SIG-M5 treated with dmso at 0.1 percent for 504 hours (cell line): ENCODE results near the gene AIRE.
"Not testable (repeated sequence)": the region's sequence is repeated elsewhere in the genome, so short reads cannot be mapped to it uniquely, and the experiment has no call there.

ENCODE experiments used
- DNase-seq: peaks from one replicate; lab custom pipeline; 2025; ENCODE audit not compliant: unreplicated experiment; lab: John Stamatoyannopoulos, UW

Gene AIRE

DNA sequence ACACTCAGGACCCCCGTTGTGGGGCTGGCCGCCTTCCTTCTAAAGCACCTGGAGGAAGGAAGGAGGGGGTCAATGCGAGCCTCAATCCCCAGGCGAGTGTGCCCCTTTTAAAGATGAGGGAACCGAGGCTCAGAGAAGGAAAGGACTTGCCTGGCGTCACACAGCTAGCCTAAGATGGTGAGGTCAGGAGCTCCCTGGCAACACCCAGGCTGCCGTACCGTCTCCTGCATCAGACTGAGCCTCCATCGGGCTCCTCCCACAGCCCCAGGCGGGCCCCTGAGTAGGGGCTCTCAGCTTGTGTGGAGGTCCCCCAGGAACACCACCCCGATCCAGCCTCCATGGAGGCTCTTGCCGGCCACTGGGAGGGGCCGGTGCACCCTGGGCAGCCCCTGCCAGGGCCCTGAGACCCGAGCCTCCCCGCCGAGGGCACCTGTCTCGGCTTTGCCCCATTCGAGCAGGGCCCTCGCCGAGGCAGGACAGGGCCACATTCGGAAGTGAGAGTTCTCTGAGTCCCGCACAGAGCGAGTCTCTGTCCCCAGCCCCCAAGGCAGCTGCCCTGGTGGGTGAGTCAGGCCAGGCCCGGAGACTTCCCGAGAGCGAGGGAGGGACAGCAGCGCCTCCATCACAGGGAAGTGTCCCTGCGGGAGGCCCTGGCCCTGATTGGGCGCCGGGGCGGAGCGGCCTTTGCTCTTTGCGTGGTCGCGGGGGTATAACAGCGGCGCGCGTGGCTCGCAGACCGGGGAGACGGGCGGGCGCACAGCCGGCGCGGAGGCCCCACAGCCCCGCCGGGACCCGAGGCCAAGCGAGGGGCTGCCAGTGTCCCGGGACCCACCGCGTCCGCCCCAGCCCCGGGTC is at the start of gene AIRE:
TSS of gene AIRE (plus strand) at position 739 of the 855 bp plus-strand sequence. CDS start 131 bp downstream, outside the sequence.
- DNase-seq: no peak

DNA sequence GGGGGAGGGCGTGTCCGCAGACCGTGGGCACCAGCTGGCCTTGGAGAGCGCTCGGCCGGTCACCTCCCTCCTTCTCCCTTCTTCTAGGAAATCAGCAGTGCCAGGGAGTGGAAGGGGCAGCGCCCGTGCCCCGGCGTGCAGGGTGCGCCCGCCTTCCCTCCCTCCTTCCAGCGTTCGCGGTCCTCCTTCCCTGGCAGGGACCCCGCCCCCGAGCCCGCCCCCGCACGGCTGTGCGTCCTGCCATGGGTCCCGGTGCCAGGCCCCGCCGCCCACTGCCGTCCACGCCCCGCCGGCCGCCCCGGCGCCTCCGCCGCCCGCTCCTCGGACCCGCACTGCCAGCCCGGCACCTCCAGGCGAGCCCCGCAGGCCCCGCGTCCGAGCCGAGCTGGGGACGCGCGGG is 45.3 kb upstream of the AIRE start:
- not testable (repeated sequence) for DNase-seq

DNA sequence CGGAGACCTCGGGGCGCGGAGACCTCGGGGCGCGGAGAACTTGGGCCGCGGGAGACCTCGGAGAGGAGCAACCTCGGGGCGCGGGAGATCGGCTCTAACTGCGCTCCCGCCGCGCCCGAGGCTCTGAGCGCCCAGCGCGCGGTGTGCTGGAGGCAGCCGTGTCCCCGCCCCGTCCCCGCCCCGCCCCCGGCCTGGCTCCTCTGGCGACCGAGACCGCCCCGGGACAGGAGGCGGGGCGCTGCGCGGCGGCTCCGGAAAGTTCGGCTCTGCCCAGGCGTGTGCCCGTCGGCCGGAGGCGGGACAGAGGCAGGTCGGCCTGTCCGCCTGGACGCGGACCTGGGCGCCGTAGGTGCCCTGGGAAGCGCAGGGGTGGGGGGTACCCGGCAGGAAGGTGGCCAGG is 44.8 kb upstream of the AIRE start, which contains the start of gene ICOSLG:
TSS of gene ICOSLG (minus strand) at position 102 of the 400 bp plus-strand sequence. CDS start 126 bp downstream, outside the sequence.
- not testable (repeated sequence) for DNase-seq

GRCh38 chr21:44241281-44241680 is 44.4 kb upstream of the AIRE start:
- not testable (repeated sequence) for DNase-seq

- not testable (repeated sequence) for DNase-seq
Measured at GRCh38 chr21:44243980-44244379, 41.7 kb upstream of the AIRE start.

GRCh38 chr21:44247904-44248303 is 37.8 kb upstream of the AIRE start:
- DNase-seq: not testable (repeated sequence)

DNA sequence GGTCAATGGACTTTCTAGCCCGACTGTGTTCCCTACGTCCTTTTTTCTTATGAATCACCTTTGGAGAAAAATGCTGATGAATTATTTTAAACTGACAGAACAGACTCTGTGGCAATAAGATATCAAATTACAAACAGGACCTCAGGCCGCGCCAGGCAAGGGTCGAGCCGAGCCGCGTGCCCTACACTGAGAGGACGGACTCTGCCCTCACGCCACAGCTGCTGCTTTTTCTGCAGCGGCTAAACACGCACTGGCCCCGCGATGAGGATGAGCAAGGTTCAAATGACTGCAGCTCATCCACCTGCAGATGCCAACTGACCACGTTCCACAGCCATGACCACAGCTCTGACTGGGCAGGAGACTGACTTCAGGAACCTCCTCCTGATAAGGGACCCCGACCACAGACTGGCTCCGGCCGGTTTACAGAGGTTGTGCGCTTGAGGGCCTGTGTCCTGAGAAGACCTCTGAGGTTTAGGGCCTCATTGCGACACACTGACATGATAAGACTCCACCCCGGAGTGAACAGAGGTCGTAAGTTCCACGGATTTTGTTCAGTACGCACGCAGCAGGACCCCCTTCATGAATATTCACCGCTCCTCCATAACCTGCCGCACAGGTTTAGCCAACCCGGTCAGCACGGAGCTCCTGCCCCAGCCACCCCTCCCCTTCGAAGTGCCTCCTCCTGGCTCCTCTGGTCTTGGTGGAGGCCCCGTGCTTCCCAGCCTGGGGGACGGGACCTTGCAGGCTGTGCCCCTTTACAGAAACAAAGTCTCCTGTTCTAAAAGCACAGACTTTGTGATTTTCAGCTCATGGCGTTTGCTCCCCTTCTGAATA is 36.3 kb upstream of the AIRE start:
- not testable (repeated sequence) for DNase-seq

- DNase-seq: no peak
Measured at GRCh38 chr21:44253832-44254710, 31.6 kb upstream of the AIRE start.

GRCh38 chr21:44255511-44255981 is 30.1 kb upstream of the AIRE start:
- no peak for DNase-seq

DNA sequence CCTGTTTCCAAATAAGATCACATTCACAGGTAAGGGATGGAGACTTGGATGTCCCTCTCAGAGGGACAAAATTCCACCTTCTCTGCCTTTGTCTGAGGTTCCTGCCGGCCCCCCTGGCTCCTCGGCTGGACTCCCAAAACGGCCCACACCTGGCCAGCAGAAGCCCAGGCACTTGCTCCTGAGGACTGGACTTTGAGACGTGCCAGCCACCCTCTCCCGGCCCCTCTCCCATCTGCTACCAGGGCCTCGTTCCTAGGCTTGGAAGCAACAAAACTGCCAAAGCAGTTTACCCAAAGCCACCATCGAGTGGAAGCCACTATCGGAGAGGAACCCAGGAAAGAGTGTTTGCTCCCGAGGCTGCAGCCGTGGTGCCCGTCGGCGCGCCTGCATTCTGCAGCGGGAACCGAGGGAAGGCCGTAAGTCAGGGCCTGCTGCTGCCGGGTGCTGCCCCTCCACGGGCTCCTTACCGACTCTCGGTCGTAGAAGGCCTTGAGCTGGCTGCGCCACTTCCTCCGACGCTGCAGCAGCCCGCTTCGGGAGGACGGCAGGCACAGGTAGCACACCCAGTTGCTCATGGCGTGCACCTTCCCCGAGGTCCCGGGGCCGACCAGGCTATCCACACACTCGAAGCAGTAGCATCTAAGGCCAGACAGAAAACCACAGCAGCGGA is 27.5 kb upstream of the AIRE start:
- no peak for DNase-seq

- no peak for DNase-seq
Measured at GRCh38 chr21:44259082-44259705, 26.5 kb upstream of the AIRE start.

- DNase-seq: no peak
Measured at GRCh38 chr21:44260066-44260465, 25.6 kb upstream of the AIRE start.

DNA sequence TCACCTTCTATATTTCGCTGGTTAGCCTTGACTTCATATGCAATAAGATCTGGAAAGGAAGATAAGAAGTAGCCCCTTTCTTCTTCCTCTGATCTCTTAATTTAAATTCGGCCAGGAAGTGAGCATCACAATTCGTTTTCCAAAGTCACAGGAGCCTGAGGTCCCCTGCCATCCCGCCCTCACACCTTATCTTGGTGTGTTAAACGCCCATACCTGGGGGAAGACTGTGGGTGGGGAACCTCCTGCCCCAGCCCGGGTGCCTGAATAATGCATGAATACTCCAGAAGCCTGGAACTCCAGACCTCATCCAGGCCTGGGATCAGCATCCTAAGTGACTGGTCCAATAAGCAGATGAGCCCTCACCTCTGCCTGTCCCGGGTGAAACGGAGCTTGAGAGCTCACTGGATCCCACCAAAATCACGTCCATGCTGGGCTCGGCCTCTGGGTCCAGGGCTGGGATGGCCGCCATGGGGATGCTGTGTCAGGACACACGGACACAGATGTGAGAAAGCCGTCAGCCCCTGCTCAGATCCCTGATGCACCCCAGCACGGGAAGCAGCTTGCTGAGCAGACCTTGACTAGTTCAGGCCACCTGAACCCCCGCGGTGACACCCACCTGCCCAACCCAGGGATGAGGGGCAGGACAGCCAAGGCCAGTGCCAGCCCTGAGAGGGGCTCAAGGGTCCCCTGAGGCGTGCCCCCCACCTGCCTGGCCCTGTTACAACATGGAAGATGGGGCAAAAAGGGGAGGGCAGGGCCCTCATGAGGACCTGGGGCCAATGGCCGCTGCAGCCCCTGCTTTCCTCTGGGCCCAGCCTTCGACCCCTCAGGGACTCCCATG is 24.7 kb upstream of the AIRE start:
- no peak for DNase-seq

GRCh38 chr21:44261675-44262295 is 23.9 kb upstream of the AIRE start, which contains the start of gene DNMT3L:
DNMT3L (minus strand) TSS chr21:44261897; CDS start chr21:44261259, 638 bp downstream.
- no peak for DNase-seq

GRCh38 chr21:44262338-44263056 is 23.2 kb upstream of the AIRE start:
- no peak for DNase-seq

DNA sequence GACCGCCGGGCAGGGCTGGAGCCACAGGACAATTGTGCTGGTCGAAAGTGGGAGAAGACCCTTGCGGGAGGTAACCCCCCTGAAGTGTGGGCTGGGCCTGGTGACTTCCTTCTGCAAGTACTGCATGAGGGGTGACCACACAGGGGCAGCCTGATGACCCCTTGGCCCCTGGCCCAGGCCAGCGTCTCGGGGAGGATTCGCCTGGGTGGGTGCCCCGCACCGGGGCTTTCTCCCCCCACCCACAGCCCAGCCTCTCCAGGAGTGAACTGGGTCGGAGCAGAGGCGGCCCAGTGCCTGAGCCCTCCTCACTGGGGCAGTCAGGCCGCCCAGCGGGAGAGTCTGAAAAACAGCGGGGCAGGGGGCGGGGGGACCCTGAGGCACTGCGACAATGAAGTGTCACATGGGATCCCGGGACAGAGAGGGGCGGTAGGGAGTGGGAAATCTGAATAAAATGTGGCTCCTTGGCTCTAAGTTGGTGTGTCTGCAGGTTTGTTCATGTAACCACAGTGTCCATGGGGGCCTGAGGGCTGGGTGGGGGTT is 22.4 kb upstream of the AIRE start:
- no peak for DNase-seq

- DNase-seq: no peak
Measured at GRCh38 chr21:44263768-44264167, 21.9 kb upstream of the AIRE start.
